Rectal smooth muscle tissue (tissue), 1 donor: ENCODE measurements around the gene NQO2.

ENCODE experiments used
- H3K27ac ChIP-seq: one replicate; pipeline ENCODE4 v1.7.0; 2013; ENCODE audit warnings: low read depth, low read length, inconsistent platforms
- H3K27me3 ChIP-seq: one replicate; pipeline ENCODE4 v1.7.0; 2013; ENCODE audit warnings: low read length; ENCODE audit not compliant: control insufficient read depth, insufficient read depth
- H3K36me3 ChIP-seq: one replicate; pipeline ENCODE4 v1.7.0; 2013; ENCODE audit warnings: low read length; ENCODE audit not compliant: control insufficient read depth, insufficient read depth
- H3K4me1 ChIP-seq: one replicate; pipeline ENCODE4 v1.7.0; 2013; ENCODE audit warnings: low read length; ENCODE audit not compliant: control insufficient read depth, insufficient read depth
- H3K4me3 ChIP-seq: one replicate; pipeline ENCODE4 v1.7.0; 2013; ENCODE audit warnings: low read length
- H3K9ac ChIP-seq: one replicate; pipeline ENCODE4 v1.7.0; 2013; ENCODE audit warnings: low read length

The NQO2 gene, protein sequence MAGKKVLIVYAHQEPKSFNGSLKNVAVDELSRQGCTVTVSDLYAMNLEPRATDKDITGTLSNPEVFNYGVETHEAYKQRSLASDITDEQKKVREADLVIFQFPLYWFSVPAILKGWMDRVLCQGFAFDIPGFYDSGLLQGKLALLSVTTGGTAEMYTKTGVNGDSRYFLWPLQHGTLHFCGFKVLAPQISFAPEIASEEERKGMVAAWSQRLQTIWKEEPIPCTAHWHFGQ

DNA sequence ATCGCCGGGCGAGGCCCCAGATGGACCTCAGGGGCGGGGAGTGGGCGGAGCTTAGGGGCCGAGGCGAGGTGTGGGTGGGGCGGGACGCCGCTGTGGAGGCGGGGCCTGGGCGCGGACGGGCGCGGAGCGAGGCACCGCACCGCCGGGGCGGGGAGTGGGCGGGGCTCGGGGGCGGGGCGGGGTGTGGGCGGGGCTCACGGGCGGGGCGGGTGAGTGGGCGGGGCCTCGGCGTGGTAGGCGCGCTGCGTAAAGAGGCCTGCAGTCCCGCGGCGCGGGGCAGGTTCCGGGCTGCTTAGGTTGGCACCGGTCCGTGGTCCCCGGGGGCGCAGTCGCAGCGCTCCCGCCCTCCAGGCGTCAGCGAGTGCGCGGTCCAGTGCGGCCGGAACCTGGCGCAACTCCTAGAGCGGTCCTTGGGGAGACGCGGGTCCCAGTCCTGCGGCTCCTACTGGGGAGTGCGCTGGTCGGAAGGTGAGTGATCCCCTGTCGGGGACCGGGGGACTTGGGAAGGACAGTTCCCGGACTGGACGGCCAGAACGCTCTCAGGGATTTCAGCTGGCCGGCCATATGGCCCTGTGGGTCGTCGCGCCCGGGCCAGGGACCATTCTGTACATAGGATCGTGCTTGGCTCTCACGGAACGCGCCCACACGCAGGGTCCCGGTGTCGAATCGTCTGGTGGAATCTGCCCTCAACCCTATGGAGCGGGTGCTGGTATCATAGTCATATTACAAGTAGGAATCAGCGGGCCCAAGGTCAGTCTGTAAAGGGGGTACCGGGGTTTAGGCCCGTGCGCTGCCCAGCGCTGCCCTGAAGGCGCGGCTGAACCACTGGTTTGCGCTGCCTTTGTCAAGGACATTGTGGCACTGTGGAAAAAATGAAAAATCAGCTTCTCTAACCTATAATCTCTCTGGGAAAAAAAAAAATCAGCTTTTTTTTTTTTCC is at the start of gene NQO2:
Gene NQO2 (plus strand): TSS at position 277 of the 940 bp plus-strand sequence. CDS start 6,659 bp downstream, outside the sequence.
- Histone ChIP-seq H3K9ac (peak within 1 kb of the TSS; percentile 84), H3K27ac (peak within 1 kb of the TSS; percentile 83), H3K4me3 (peak within 1 kb of the TSS; percentile 87), H3K27me3 (no peaks in the 10 kb centered on the region), H3K36me3 (no peaks in the 10 kb centered on the region), H3K4me1 (peaks cover 8% of the 10 kb centered on the region)

DNA sequence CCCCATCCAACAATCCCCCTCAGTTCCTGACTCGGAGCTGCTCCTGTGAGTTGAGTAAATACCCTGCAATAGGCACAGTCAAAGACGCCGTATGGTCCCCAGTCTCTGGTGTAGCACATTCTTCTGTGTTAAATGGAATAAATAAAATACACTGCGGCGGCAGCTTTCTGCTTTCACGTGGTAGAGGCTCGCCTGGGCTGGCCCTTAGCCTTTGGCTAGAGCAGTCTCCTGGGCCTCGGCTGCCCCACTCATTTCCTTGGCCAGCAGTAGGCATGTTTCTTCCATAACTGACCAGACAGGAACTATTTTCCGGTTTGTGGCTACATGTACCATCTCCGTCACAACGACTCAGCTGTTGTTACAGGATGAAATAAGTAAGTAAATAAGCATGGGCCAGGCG is 49.0 kb upstream of the NQO2 start:
- Histone ChIP-seq H3K27ac (no peak overlapping the region), H3K4me3 (no peak overlapping the region), H3K27me3 (no peaks in the 10 kb centered on the region), H3K9ac (no peak overlapping the region), H3K4me1 (peaks cover 3% of the 10 kb centered on the region), H3K36me3 (peaks cover 22% of the 10 kb centered on the region)

DNA sequence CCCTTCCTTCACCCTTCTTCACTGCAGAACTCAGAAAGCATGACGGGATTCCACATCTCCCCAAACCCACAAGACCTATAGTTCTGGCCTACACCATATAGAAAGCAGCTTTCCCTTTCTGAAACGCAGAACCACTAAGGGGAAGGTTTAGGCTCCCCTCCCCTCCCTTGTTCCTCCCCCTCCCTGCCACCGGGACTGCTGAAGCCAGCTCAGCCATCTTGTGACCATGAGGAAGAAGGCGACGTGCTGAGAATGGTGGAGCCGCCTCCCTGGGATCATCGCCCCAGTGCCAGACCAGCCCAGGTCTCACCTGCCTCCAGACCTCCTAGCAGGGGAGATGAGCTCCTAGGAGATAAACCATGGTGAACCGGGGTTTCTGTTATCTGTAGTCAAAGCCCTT is 48.0 kb upstream of the NQO2 start:
- Histone ChIP-seq H3K4me1 (peaks cover 3% of the 10 kb centered on the region), H3K9ac (no peak overlapping the region), H3K4me3 (no peak overlapping the region), H3K27ac (peak overlapping the region; percentile 73), H3K36me3 (peaks cover 22% of the 10 kb centered on the region), H3K27me3 (no peaks in the 10 kb centered on the region)

DNA sequence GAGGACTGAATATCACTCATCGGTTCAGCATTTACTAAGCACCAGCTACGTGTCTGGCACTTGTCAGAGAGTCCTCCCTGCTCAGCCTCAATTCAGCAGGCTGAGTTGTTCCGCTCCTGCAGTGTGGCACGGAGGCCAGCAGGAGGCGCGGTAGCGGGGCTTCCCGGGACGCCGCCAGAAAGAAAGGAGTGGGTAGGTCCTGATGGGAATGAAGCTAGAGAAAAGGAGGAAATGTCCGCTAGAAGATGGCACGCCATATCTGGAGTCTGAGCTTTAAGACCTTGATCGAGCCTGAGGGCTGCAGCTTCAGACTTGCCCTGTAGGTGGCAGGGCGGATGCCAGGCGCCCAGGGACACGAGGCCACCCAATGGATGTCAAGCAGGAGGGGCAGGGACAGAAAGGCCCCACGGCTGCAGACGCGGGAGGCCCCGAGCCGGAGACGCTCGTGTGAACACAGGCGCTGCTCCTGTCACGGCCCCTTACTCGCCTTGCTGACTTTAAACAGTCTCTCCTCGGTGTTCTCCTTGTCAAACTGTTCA is 47.1 kb upstream of the NQO2 start:
- Histone ChIP-seq H3K4me3 (no peak overlapping the region), H3K9ac (no peak overlapping the region), H3K27ac (peak overlapping the region; percentile 73), H3K27me3 (no peaks in the 10 kb centered on the region), H3K36me3 (peaks cover 18% of the 10 kb centered on the region), H3K4me1 (peaks cover 3% of the 10 kb centered on the region)

DNA sequence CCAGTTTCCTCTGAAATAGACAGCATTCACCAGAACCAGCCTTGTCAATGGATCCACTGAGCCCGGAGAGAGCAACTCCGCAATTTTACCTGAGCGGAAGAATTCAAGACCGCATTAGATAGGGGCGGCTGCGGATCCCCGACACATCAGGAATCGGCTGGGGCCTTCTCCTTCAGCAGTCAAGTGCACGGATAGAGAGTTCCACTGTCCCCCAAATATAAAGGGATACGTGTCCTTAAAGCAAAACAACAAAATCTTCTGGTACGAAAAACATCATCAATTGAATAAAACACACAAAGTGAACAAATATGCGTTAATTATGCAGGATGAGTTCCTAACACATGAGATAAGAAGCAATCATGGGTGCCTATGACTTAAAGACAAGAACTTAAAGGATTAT is 46.6 kb upstream of the NQO2 start:
- H3K36me3 ChIP-seq, result peaks cover 13% of the 10 kb centered on the region
- no peak overlapping the region for H3K9ac ChIP-seq
- H3K4me3 ChIP-seq, result no peak overlapping the region
- no peaks in the 10 kb centered on the region for H3K27me3 ChIP-seq
- H3K27ac ChIP-seq, result peak overlapping the region; percentile 73
- peaks cover 5% of the 10 kb centered on the region for H3K4me1 ChIP-seq

DNA sequence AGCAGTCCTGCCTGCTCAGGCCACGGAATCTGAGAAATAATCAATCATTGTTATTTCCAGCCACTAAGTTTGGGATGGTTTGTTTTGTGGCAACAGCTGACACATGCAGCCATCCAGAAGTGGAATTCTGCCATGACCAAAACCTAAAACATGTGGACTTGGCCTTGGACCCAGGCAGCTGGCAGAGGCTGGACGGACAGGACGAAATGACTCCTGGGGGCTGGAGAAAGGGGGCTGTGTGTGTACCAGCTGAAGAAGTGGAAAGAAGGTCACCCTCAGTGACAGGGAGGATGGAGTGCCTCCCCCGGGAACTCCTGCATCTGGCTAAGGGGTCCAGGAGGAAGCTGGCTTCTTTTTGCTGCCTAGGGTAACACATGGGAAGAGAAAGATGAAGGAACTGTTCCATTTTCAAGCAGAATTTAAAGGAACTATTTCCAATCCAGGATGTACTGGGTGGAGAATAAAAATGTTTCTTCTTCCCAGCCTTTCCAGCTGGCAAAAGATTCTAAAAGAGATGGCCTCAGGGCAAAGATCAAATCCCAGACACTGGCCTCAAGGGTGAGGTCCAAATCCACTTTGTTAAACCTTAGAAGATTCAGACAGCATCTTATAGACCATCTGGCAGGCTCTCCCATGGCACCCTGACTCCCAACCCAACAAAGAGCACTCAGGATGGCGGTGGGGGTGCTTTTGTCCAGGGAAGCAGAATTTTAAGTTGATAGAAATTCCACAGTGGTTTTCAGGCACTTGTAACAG is 42.6 kb upstream of the NQO2 start:
- Histone ChIP-seq H3K36me3 (peaks cover 3% of the 10 kb centered on the region), H3K4me3 (no peak overlapping the region), H3K27me3 (no peaks in the 10 kb centered on the region), H3K4me1 (peaks cover 10% of the 10 kb centered on the region), H3K9ac (no peak overlapping the region), H3K27ac (no peak overlapping the region)

DNA sequence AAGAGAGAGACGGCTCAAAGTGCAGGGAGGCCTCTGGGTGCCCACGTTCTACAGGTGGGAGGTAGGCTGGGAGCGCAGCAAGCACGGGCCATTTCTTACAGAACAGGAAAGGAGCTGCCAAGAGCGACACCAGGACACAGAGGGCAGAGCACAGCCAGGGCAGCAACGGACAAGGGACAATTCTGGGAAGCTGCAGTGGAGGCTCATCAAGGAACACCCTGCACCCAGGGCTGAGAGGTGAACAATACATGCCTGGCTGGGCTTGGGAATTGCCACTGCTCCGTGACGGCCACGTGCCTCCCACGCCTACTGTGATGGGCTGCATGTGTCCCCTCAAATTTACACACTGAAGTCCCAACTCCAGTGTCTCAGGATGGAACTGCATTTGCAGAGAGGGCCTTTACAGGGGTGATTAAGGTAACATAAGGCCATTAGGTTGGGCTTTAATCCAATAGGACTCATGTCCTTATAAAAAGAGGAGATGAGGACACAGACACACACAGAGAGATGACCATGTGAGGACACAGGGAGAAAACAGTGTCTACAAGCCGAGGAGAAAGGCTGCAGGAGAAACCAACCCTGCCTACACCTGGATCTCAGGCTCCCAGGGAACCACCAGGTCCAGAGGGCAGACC is 41.9 kb upstream of the NQO2 start:
- Histone ChIP-seq H3K36me3 (peaks cover 3% of the 10 kb centered on the region), H3K4me1 (peaks cover 10% of the 10 kb centered on the region), H3K4me3 (no peak overlapping the region), H3K27me3 (no peaks in the 10 kb centered on the region), H3K9ac (no peak overlapping the region), H3K27ac (peak overlapping the region; percentile 0)

DNA sequence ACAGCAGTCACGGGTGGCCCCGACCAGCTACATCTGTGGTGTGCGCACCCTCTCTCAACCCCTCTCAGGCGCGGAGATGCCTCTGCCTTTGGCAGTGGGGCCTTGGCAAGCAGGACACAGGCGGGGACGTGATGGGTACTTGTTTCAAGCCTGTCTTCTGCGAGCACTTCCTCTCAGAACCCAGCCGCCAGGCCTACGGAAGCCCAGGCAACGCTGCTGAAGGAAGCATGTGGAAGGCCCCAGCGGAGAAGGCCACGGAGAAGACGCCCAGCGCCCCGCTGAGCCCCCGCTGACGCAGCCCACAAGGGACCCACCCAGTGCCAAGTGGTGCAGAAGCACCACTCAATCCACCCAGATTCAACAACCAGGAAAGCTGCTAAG is 41.4 kb upstream of the NQO2 start:
- H3K4me3 ChIP-seq, result no peak overlapping the region
- peak overlapping the region; percentile 0 for H3K27ac ChIP-seq
- H3K9ac ChIP-seq, result no peak overlapping the region
- H3K36me3 ChIP-seq, result peaks cover 3% of the 10 kb centered on the region
- H3K4me1 ChIP-seq, result peaks cover 7% of the 10 kb centered on the region
- H3K27me3 ChIP-seq, result no peaks in the 10 kb centered on the region

DNA sequence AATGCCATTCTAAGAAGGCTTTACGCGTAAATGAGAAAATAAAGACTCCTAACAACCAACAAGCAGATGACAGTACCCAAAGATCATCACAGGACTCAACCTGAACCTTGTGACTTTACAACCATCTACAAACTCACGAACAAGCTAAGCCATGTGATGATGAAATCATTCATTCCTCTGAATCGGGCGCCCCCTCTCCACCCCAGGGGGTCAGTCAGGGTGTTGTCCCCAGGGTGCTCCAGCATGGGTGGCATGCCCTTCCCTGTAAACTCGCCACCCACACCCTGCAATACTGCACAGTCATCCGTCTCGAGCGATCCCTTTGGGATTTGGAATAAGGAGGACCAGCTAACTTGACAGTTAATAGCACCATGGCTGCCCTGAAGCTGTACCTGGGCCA is 40.9 kb upstream of the NQO2 start:
- Histone ChIP-seq H3K27ac (no peak overlapping the region), H3K27me3 (no peaks in the 10 kb centered on the region), H3K36me3 (peaks cover 3% of the 10 kb centered on the region), H3K4me3 (no peak overlapping the region), H3K9ac (no peak overlapping the region), H3K4me1 (peaks cover 7% of the 10 kb centered on the region)

DNA sequence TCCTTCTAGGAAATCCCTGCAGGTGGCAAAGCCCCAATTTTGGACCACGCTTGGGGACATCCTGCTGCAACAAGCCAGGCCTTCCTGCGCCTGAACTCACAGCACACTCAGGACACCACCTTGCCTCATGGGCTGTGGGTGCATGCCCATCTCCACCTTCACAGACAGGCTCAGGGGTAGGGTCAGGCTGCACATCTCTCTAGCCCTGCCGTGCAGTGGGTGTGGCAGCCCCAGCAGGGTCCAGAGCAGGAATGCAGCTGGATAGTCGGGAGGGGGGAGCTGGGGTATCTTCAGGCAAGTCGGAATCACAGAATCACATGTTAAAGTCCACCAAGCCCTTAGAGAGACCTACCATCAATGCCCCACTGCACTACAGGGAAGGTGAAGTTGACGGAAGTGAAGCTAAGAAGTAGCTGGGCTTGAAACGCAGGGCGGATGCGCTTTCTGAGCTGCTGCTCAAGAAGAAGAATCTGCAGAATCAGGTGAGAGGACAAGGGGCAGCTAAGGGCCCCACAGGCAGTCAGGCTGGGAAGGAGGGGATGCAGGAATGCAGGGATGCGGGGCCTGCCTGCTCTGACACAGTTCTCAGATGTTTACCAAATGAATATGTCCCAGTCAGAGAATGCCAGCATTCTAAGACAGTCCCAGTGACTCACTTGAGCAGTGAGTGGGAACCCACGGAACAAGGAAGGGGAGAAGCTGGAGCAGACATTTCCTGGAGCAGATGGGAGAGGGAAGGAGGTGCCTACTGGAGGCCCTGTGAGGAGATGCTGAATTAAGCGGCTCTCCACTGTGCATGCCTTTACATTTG is 39.6 kb upstream of the NQO2 start:
- H3K36me3 ChIP-seq, result peaks cover 3% of the 10 kb centered on the region
- H3K27me3 ChIP-seq, result no peaks in the 10 kb centered on the region
- H3K9ac ChIP-seq, result no peak overlapping the region
- no peak overlapping the region for H3K4me3 ChIP-seq
- H3K4me1 ChIP-seq, result peaks cover 7% of the 10 kb centered on the region
- no peak overlapping the region for H3K27ac ChIP-seq

DNA sequence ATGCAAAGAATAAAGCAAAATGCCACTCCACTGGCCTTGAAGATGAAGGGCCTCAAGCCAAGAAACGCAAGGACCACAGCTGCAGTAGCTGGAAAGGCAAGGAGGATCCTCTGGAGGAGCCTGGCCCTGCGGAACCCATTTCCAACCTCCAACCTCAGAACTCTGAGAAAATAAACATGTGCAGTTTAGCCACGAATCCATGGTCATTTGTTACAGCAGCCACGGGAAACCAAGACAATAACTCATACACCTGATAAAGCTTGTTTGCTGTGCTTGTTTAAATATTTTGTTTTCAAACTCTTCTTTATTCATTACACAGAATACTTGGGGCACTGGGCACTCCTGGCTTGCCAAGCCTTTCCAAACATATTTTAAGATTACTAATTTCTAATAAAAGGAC is 38.8 kb upstream of the NQO2 start:
- H3K9ac ChIP-seq, result no peak overlapping the region
- H3K4me3 ChIP-seq, result no peak overlapping the region
- no peaks in the 10 kb centered on the region for H3K27me3 ChIP-seq
- H3K27ac ChIP-seq, result no peak overlapping the region
- H3K36me3 ChIP-seq, result peaks cover 3% of the 10 kb centered on the region
- peaks cover 7% of the 10 kb centered on the region for H3K4me1 ChIP-seq
